DOHH2 (cell line): ENCODE measurements around the gene TAMM41.

Source experiments
- H3F3A ChIP-seq: fragments of 200-600 bp; sonication (generic), shearing (Covaris generic); 2 replicates; pipeline ENCODE4 v1.6.0; 2016; ENCODE audit warnings: antibody characterized with exemption, mild to moderate bottlenecking; ENCODE audit not compliant: control insufficient read depth, insufficient read depth
- H3K27ac ChIP-seq: fragments of 200-600 bp; sonication (generic); 2 replicates; pipeline ENCODE4 v1.5.1; 2014; ENCODE audit warnings: low read depth, mild to moderate bottlenecking, low read length, moderate library complexity
- H3K27me3 ChIP-seq: fragments of 200-600 bp; sonication (generic); 2 replicates; pipeline ENCODE4 v1.6.1; 2014; ENCODE audit warnings: mild to moderate bottlenecking, low read length, mixed read lengths; ENCODE audit not compliant: control insufficient read depth
- H3K36me3 ChIP-seq: fragments of 200-600 bp; sonication (generic); 2 replicates; pipeline ENCODE4 v1.6.1; 2014; ENCODE audit warnings: mild to moderate bottlenecking, low read length, moderate library complexity, mixed read lengths; ENCODE audit not compliant: control insufficient read depth
- H3K4me1 ChIP-seq: fragments of 200-600 bp; sonication (generic); 2 replicates; pipeline ENCODE4 v1.6.1; 2014; ENCODE audit warnings: mild to moderate bottlenecking, low read length, mixed read lengths; ENCODE audit not compliant: control insufficient read depth
- H3K4me2 ChIP-seq: fragments of 200-600 bp; sonication (generic); 2 replicates; pipeline ENCODE4 v1.6.0; 2014; ENCODE audit warnings: mild to moderate bottlenecking, low read length, moderate library complexity
- H3K4me3 ChIP-seq: fragments of 200-600 bp; sonication (generic); 2 replicates; pipeline ENCODE4 v1.5.1; 2014; ENCODE audit warnings: mild to moderate bottlenecking, low read length, mixed read lengths
- H3K79me2 ChIP-seq: fragments of 200-600 bp; sonication (generic); 2 replicates; pipeline ENCODE4 v1.6.1; 2014; ENCODE audit warnings: mild to moderate bottlenecking, low read length, mixed read lengths; ENCODE audit not compliant: control insufficient read depth
- H3K9me2 ChIP-seq: fragments of 200-600 bp; sonication (generic); replicated peaks from 2 replicates; pipeline ENCODE4 v1.6.1; 2014; ENCODE audit warnings: mild to moderate bottlenecking, low read length, mixed read lengths; ENCODE audit not compliant: control insufficient read depth
- H3K9me3 ChIP-seq: fragments of 200-600 bp; sonication (generic); 2 replicates; pipeline ENCODE4 v1.6.1; 2014; ENCODE audit warnings: antibody characterized with exemption, low read length, mixed read lengths; ENCODE audit not compliant: control insufficient read depth, insufficient read depth
- H4K20me1 ChIP-seq: fragments of 200-600 bp; sonication (generic); 2 replicates; pipeline ENCODE4 v1.6.0; 2014; ENCODE audit warnings: low read depth, mild to moderate bottlenecking, antibody characterized with exemption, low read length, moderate library complexity; ENCODE audit not compliant: control insufficient read depth, insufficient read depth
- EZH2phosphoT487 ChIP-seq: fragments of 200-600 bp; sonication (generic); IDR thresholded peaks from 2 replicates; pipeline ENCODE4 v1.6.1; 2017; ENCODE audit warnings: borderline replicate concordance, mild to moderate bottlenecking, antibody characterized with exemption, low read length, moderate library complexity, mixed read lengths
- TF ChIP-seq, protein P1 (sequence below): fragments of 200-600 bp; sonication (generic); IDR thresholded peaks from one replicate; pipeline ENCODE4 v1.5.1; 2014; ENCODE audit warnings: antibody characterized with exemption, mild to moderate bottlenecking, low read depth, low read length; ENCODE audit not compliant: poor library complexity, severe bottlenecking

TAMM41 gene

DNA sequence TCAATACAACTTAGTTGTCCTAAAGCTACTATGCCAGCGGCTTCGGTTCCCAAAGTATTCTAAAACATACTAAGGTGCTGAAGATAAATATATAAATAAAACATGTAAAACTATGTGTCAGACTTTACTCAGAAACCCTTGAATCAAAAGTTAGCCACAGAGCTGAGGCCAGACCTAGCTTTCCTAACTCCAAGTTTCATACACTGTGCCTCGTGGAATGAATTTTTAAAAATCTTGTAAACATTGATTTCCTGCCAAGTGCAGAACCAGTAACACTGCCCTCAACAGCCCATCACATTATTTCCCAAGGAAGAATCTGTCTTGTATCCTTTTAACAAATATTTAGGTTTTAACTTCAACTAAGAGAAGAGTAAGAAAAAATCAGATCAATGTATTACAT lies 36.4 kb downstream of the TAMM41 start:
- H3K9me2 ChIP-seq = no peaks in the 10 kb centered on the region
- TF ChIP-seq EZH2phosphoT487 = no peak
- TF ChIP-seq, protein P1, sequence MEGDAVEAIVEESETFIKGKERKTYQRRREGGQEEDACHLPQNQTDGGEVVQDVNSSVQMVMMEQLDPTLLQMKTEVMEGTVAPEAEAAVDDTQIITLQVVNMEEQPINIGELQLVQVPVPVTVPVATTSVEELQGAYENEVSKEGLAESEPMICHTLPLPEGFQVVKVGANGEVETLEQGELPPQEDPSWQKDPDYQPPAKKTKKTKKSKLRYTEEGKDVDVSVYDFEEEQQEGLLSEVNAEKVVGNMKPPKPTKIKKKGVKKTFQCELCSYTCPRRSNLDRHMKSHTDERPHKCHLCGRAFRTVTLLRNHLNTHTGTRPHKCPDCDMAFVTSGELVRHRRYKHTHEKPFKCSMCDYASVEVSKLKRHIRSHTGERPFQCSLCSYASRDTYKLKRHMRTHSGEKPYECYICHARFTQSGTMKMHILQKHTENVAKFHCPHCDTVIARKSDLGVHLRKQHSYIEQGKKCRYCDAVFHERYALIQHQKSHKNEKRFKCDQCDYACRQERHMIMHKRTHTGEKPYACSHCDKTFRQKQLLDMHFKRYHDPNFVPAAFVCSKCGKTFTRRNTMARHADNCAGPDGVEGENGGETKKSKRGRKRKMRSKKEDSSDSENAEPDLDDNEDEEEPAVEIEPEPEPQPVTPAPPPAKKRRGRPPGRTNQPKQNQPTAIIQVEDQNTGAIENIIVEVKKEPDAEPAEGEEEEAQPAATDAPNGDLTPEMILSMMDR = no peak
- no peak overlapping the region for H3K27ac ChIP-seq
- H3K4me3 ChIP-seq = no peak overlapping the region
- no peaks in the 10 kb centered on the region for H3K4me1 ChIP-seq
- H3K79me2 ChIP-seq = no peaks in the 10 kb centered on the region
- H3K27me3 ChIP-seq = no peaks in the 10 kb centered on the region
- H4K20me1 ChIP-seq = no peaks in the 10 kb centered on the region
- H3F3A ChIP-seq = no peaks in the 10 kb centered on the region
- no peak overlapping the region for H3K4me2 ChIP-seq
- H3K9me3 ChIP-seq = no peaks in the 10 kb centered on the region
- peaks cover 63% of the 10 kb centered on the region for H3K36me3 ChIP-seq

DNA sequence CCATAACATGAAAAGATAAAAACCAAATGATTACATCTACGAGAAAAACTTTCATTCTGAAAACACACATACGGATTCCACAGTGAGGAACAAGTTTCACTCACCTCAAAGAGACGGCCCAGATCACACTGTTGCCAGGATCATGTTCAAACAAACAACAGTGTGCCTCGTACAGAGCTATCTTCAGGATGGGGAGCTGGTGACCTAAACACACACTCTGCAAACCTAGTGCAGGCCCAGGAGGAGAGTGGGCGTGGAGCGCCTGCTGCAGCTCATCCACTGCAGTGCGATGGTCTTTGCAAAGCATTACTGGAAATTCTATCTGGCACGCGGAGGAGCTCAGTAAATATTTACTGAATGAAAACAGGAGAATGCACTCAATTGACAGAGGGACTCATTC lies 38.5 kb downstream of the TAMM41 start:
- TF ChIP-seq, protein P1 = no peak
- no peak for TF ChIP-seq EZH2phosphoT487
- peaks cover 63% of the 10 kb centered on the region for H3K36me3 ChIP-seq
- H4K20me1 ChIP-seq = no peaks in the 10 kb centered on the region
- H3K9me3 ChIP-seq = no peaks in the 10 kb centered on the region
- H3K4me2 ChIP-seq = no peak overlapping the region
- no peaks in the 10 kb centered on the region for H3F3A ChIP-seq
- no peaks in the 10 kb centered on the region for H3K4me1 ChIP-seq
- H3K27me3 ChIP-seq = no peaks in the 10 kb centered on the region
- H3K4me3 ChIP-seq = no peak overlapping the region
- H3K27ac ChIP-seq = no peak overlapping the region
- no peaks in the 10 kb centered on the region for H3K79me2 ChIP-seq
- no peaks in the 10 kb centered on the region for H3K9me2 ChIP-seq

DNA sequence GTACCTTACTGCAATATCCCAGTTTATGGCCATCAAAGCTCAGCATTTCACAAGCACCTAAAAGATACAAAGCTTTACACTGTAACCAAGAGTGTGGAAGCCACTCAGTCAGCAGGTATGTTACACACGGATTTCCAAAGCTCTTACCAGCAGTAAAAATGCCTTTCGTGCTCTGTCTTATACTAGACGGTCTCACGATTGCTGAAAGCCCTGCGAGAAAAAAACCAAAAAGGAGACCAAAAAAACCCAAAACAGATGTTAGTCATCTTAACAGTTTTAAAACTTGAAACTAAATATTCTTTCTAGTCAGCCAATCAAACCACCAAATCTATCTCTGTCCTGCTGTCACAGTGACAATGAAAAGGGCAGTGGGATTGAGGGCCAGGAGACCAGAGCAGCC lies 39.0 kb downstream of the TAMM41 start:
- Histone ChIP-seq H3K4me2 (no peak overlapping the region), H3K9me3 (no peaks in the 10 kb centered on the region), H3K4me1 (no peaks in the 10 kb centered on the region), H3K36me3 (peaks cover 65% of the 10 kb centered on the region), H3K27me3 (no peaks in the 10 kb centered on the region), H3F3A (no peaks in the 10 kb centered on the region), H3K27ac (no peak overlapping the region), H4K20me1 (no peaks in the 10 kb centered on the region), H3K79me2 (no peaks in the 10 kb centered on the region), H3K9me2 (no peaks in the 10 kb centered on the region), H3K4me3 (no peak overlapping the region)
- no peak for TF ChIP-seq EZH2phosphoT487
- TF ChIP-seq, protein P1 = no peak

DNA sequence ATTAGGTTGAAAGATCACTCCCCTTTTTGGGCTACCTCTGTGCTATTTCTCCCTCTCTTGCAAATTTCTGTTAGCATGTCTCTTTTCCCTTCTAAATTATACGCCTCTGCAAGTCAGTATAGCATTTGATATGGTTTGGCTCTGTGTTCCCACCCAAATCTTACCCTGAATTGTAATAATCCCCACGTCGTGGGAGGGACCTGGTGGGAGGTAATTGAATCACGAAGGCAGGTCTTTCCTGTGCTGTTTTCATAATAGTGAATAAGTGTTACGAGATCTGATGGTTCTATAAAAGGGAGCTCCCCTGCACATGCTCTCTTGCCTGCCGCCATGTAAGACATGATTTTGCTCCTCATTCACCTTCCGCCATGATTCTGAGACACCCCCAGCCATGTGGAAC lies 41.0 kb downstream of the TAMM41 start:
- H3K4me3 ChIP-seq = no peak overlapping the region
- TF ChIP-seq EZH2phosphoT487 = no peak
- TF ChIP-seq, protein P1 = no peak

More for the DNA sequence above, 41.0 kb downstream of the TAMM41 start:
- H4K20me1 ChIP-seq = no peaks in the 10 kb centered on the region
- no peaks in the 10 kb centered on the region for H3K79me2 ChIP-seq
- H3K9me3 ChIP-seq = no peaks in the 10 kb centered on the region
- H3K36me3 ChIP-seq = peaks cover 73% of the 10 kb centered on the region
- no peaks in the 10 kb centered on the region for H3K4me1 ChIP-seq
- no peaks in the 10 kb centered on the region for H3K27me3 ChIP-seq
- no peak overlapping the region for H3K27ac ChIP-seq
- H3F3A ChIP-seq = no peaks in the 10 kb centered on the region
- H3K4me2 ChIP-seq = no peak overlapping the region
- no peaks in the 10 kb centered on the region for H3K9me2 ChIP-seq
